GM19239 (cell line): ENCODE results near the gene FOXP3.
A peak's percentile ranks its signal among the peaks of the same experiment; 100 is the strongest.

Experiments
- DNase-seq: peaks from one replicate; pipeline ENCODE4 v3.0.0; 2011; ENCODE audit warnings: low spot score; ENCODE audit not compliant: insufficient read length
- FAIRE-seq: peaks from 2 replicates; lab custom pipeline; 2011; peaks lifted over from hg19 to GRCh38; lab: Jason Lieb, UNC

FOXP3 gene

GRCh38 chrX:49276671-49277534 lies 12.4 kb upstream of the FOXP3 start:
- FAIRE-seq (no peak), DNase-seq (no peak)

DNA sequence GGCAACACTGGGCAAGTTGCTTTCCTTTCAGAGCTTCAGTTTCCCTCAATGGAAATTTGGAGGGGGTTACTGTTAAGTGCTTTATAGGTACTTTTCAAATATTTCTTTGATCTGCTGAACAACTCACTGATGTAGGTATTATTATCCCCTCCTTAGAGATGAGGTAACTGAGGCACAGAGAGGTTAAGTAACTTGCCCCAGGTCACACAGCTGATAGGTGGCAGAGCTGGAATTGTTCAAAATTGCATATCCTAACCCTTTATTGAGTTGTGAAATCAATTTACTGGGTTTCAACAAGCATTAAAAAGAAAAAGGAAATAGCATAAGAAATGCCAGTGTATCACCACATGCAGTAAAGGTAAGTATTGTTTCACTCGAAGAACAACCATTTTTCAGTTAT lies 11.7 kb upstream of the FOXP3 start:
- DNase-seq (no peak), FAIRE-seq (no peak)

DNA sequence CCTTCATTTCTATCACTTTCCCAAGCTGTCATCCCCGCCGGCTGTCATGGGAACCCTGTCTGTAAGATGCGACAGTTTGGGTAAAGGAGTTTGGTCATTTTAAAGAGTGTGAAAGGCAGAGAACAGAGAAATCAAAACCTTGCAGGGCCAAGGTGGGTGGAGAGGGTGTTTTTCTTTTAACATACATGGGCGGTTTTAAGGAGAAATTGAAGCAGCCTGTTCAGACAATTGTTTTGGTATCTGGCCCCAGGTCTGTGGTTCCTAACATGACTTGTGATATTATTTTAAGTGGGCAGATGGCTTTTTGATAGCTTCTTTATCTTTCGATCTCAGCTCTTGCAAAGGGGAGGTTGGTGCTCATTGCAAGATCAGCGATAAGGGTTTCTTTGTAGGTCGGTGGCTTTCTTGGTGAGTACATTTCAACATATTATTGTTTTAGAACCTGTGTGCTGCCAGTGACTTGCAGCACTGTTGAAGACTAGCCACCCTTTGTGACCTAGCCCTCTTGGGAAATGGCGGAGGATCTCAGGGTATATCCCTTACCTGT lies 8.7 kb upstream of the FOXP3 start:
- DNase-seq, result no peak

GRCh38 chrX:49272421-49272820 lies 7.9 kb upstream of the FOXP3 start:
- FAIRE-seq (no peak), DNase-seq (no peak)

More for the DNA sequence above, 8.7 kb upstream of the FOXP3 start:
- no peak for FAIRE-seq

GRCh38 chrX:49271341-49271740 lies 6.8 kb upstream of the FOXP3 start:
- no peak for DNase-seq
- FAIRE-seq, result no peak

DNA sequence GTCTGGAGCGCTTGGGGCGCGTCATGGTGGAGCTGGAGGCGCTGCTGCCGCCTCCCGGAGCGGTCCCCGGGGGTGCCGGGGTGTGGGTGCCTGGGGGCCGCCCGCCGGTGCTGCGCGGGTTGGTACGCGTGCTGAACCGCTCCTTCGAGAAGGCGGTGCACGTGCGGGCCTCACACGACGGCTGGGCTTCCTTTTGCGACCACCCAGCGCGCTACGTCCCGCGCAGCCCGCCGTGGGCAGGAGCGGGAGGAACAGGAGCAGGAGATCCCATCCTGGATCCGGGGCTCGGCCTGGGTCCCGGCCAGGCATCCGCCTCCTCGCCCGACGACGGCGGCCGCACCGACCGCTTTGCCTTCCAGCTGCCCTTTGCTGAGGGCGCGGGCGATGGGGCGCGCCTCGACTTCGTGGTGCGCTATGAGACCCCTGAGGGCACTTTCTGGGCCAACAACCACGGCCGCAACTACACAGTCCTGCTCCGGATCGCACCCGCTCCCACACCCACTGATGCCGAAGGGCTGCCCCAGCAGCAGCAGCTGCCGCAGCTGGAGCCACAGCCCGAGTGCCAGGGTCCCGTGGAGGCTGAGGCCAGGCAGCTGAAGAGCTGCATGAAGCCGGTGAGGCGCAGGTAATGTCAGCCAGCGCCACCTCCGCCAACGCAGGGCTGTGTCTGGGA lies 5.9 kb upstream of the FOXP3 start:
- FAIRE-seq (no peak), DNase-seq (no peak)

- FAIRE-seq (no peak), DNase-seq (no peak)
Observed at GRCh38 chrX:49269767-49270248, 5.3 kb upstream of the FOXP3 start, which contains the start of gene PPP1R3F. TSS of gene PPP1R3F (plus strand) at chrX:49269793. CDS start at chrX:49269870, 77 bp downstream.

DNA sequence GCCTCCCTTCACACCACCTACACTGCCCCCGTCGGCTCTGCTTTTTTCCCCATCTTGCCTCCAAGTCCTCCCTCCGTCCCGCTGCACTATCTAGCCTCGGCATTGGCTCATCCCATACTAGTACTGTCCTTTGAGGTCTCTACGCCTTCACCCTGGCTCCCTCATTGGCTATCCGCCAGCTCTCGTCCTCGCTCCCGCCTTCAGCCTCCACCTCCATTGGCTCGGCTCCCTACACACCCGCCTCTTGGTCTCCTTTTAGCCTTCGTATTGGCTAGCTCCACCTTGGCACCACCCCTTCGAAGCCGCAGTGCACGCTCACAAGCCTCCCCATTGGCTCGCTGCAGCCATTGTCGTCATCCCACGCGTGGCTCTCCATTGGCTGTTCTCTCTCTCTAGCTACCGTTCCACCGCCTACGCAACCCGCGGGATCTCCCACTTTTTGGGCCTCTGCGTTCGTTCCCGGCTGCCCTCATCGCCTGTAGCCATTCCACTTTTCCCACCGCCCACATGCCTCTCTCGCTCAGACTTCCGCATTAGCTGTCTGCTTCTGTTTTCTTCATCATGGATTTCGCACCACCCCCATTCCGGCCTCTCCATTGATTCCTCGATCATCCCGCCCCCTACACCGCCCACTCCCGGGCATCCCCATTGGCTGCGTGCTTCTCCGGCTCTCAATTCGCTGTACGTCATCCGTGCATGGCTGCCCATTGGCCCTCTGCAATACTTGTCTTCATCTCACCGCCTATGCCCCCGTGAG lies 4.7 kb upstream of the FOXP3 start:
- DNase-seq (peak; percentile 69), FAIRE-seq (peak; percentile 94)

DNA sequence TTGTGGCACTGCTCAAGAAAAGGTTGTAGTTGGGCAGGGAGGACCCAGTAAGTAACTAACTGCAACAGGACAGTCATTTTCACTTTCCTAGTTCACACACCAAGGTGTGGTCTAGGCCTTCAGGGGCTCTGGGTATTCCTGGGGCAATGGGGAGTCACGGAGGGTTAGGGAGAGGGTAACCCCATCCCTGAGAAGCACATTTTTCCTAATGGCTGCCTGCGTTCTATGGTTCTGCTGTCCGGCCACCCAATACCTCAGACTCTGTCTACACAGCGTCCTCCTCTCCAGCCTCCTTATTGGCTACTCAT lies 4.1 kb upstream of the FOXP3 start:
- no peak for FAIRE-seq
- no peak for DNase-seq

DNA sequence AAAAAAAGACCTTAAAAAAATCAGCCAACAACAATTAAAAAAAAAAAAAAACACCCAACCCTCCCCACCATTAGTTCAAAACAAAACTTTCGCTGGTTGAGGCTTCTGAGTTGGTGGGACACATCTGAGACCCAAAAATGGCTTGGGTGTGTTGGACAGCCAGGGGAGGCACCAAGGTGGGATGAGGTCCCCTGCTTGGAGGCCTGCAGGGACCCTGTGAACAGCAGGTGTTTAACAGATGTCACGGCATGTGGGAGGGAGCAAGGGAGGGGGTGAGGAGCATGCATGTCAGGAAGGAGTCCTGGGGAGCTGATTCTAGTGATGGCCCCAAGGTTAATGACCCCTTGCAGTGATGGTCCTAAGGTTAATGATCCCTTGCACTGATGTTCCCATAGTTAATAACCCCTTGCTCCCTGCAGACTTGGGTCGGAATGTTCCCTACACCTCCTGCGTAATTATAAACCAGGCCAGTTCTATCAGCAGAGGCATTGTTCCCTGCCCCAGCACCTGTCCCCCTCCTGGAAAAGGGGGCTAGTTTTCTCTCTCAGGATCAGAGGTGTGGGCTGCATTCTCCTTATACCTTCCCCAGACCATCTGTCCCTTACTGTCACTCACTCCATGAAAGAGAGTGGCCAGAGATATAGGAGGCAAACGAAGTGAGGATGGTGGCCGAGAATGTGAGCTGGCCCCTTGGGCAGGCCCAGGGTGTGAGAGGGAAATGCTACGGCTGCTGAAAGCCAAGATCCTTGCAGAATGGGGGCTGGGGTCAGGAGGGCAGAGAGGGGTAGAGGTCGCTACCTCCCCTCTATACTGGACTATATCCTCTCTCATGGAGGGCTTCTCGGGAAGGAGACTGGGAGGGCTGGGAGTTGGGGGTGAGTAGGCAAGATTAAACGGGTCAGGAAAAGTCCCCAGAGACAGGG lies 2.3 kb upstream of the FOXP3 start:
- DNase-seq (no peak), FAIRE-seq (no peak)

DNA sequence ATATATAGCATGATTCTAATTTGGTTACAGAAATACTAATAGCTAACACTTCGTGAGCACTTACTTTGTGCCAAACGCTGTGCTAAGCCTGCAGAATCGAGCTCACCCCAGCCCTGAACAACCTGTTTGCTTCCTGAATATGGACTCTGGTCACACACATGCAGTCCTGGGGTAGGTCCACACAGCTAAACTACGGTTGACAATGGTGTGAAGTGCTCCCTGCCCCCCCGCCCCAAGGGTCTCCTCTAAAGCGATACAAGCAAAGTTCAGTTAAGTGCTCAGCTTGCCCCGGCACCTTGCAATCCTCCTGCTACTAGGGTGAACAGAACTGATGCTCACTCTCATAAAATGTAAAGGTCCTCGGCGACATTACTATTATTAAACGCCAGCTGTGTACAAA lies 879 bp downstream of the FOXP3 start:
- no peak for FAIRE-seq

GRCh38 chrX:49262603-49263002 lies 1.9 kb downstream of the FOXP3 start:
- FAIRE-seq (no peak), DNase-seq (no peak)

More for the DNA sequence above, 879 bp downstream of the FOXP3 start:
- DNase-seq, result no peak

DNA sequence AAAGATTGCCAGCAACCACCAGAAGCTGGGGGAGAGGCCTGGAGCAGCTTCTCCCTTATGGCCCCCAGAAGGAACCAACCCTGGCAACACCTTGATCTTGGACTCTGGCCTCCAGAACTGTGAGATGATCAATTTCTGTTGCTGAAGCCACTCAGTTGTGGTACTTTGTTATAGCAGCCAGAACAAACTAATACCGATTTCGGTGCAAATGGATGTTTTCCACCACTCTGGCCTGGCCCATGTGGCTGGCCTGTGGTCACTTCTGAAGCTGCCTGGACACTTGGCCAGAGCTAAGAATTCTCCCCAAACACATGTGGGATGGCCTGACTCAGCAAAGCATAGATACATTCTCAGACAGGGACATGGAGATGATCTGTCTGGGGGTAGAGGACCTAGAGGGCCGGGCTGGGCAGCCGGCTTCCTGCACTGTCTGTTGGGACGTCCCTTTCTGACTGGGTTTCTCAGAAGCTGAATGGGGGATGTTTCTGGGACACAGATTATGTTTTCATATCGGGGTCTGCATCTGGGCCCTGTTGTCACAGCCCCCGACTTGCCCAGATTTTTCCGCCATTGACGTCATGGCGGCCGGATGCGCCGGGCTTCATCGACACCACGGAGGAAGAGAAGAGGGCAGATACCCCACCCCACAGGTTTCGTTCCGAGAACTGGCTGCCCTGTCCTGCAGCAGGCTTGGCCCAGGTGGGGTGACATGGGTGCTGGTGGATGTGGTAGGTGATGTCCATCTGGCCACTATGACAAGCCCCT lies 4.1 kb downstream of the FOXP3 start:
- no peak for FAIRE-seq
- DNase-seq, result no peak

DNA sequence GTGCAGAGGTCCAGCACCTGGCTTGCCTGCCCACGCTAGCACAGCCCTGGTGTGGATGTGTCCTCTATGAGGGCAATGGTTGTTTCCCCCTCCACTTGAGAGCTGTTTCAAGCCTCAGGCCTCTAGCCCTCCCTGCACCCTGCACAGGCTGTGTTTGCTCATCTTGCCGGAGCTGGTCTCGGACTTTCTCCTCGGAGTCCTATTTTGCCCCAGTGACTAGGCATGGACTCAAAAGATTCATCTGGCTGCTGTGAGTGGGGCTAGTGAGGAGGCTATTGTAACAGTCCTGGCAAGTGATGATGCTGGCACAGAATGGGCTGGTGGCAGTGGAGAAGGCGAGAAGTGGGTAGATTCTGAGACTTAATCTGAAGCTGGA lies 5.8 kb downstream of the FOXP3 start:
- DNase-seq (no peak), FAIRE-seq (no peak)

GRCh38 chrX:49257846-49258748 lies 6.4 kb downstream of the FOXP3 start:
- FAIRE-seq (no peak), DNase-seq (no peak)

DNA sequence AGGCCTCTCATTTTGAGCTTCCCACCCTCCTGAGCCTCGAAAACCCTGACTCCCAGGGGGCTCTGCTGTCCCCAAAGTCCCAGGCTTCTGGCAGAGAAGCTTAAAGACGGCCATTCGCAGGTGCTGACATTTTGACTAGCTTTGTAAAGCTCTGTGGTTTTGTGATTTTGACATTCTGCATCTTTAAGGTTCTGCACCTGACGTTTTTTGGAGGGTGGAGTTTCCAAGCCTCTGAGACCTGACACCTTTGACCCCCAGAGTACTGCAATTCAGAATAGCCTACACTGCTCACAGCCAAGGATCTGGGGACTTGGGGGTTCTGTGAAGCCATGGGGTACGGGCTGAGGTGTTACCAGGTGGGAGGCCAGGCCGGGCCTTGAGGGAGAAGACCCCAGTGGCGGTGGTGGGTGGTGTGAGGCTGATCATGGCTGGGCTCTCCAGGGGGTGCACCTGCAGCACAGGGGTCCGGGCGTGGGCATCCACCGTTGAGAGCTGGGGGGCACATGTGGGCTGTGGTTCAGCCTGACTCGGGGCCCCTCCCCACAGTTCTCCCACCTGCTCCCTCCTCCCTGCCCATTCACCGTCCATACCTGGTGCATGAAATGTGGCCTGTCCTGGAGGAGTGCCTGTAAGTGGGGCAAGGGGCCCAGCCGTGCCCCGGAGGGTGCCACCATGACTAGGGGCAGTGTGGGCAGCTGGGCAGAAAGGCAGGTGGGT lies 7.3 kb downstream of the FOXP3 start:
- FAIRE-seq (no peak), DNase-seq (no peak)

GRCh38 chrX:49256268-49256995 lies 8.1 kb downstream of the FOXP3 start:
- DNase-seq (no peak), FAIRE-seq (no peak)
